PFSK-1 (cell line): Measurements from ENCODE around the gene NOTO.

Experiments
- FOXP2 ChIP-seq: optimal IDR thresholded peaks from 2 replicates; pipeline ENCODE3; 2011; ENCODE audit warnings: borderline replicate concordance, control low read depth, inconsistent platforms; ENCODE audit not compliant: insufficient read depth; ENCODE audit errors: extremely low read length, extremely low read depth
- POLR2AphosphoS5 ChIP-seq: IDR thresholded peaks from 2 replicates; pipeline ENCODE4 v1.6.1; 2012; ENCODE audit warnings: low read depth, mild to moderate bottlenecking, control low read depth, low read length, moderate library complexity
- REST ChIP-seq, 2 experiments: IDR thresholded peaks; 2 replicates each; pipeline versions ENCODE4 v1.6.1 to v1.8.0; 2011 to 2012; ENCODE audit warnings: low read depth in 2 of 2, low read length in 2 of 2, control low read depth in 1 of 2, inconsistent platforms in 1 of 2, mild to moderate bottlenecking in 1 of 2, moderate library complexity in 1 of 2; ENCODE audit not compliant: insufficient read depth in 1 of 2
- SIN3A ChIP-seq: IDR thresholded peaks from 2 replicates; pipeline ENCODE4 v1.6.1; 2012; ENCODE audit warnings: mild to moderate bottlenecking, low read length, moderate library complexity, borderline replicate concordance; ENCODE audit not compliant: insufficient read depth
- TAF1 ChIP-seq: IDR thresholded peaks from 2 replicates; pipeline ENCODE4 v1.6.1; 2012; ENCODE audit warnings: low read length, control low read depth, borderline replicate concordance; ENCODE audit not compliant: insufficient read depth

NOTO gene

GRCh38 chr2:73187549-73187948 lies 14.8 kb upstream of the NOTO start:
- no peak for TF ChIP-seq POLR2AphosphoS5
- TF ChIP-seq REST (IDR thresholded peaks at IDR 0.05; ENCODE audit: insufficient read depth in 1 of 2, low read depth in 2 of 2, low read length in 2 of 2) = no peak
- no peak for TF ChIP-seq TAF1

GRCh38 chr2:73197579-73197978 lies 4.8 kb upstream of the NOTO start:
- TF ChIP-seq FOXP2 (no peak), REST (IDR thresholded peaks at IDR 0.05; ENCODE audit: insufficient read depth in 1 of 2, low read depth in 2 of 2, low read length in 2 of 2) (no peak), POLR2AphosphoS5 (no peak), SIN3A (no peak), TAF1 (no peak)

- no peak for TF ChIP-seq FOXP2
- no peak for TF ChIP-seq REST (IDR thresholded peaks at IDR 0.05; ENCODE audit: insufficient read depth in 1 of 2, low read depth in 2 of 2, low read length in 2 of 2)
- TF ChIP-seq TAF1 = no peak
- no peak for TF ChIP-seq SIN3A
Observed at GRCh38 chr2:73203055-73203681, 794 bp downstream of the NOTO start.

- no peak for TF ChIP-seq TAF1
- no peak for TF ChIP-seq REST (IDR thresholded peaks at IDR 0.05; ENCODE audit: insufficient read depth in 1 of 2, low read depth in 2 of 2, low read length in 2 of 2)
- TF ChIP-seq SIN3A = no peak
Observed at GRCh38 chr2:73205611-73206010, 3.2 kb downstream of the NOTO start.

- TF ChIP-seq REST (IDR thresholded peaks at IDR 0.05; ENCODE audit: insufficient read depth in 1 of 2, low read depth in 2 of 2, low read length in 2 of 2) = no peak
- TF ChIP-seq TAF1 = no peak
- no peak for TF ChIP-seq POLR2AphosphoS5
- TF ChIP-seq SIN3A = no peak
- TF ChIP-seq FOXP2 = no peak
Observed at GRCh38 chr2:73208258-73208657, 5.9 kb downstream of the NOTO start.
